HG02981 (cell line): ENCODE data around the gene ST8SIA3.

Experiments
- ATAC-seq: cut with Tn5 transposase; IDR thresholded peaks from one replicate; pipeline ENCODE4 v1.9.1; 2021; ENCODE audit warnings: mild to moderate bottlenecking, moderate library complexity; ENCODE audit not compliant: unreplicated experiment

The ST8SIA3 gene

GRCh38 chr18:57352271-57352701 lies at the start of gene ST8SIA3:
ST8SIA3 (plus strand) TSS chr18:57352557; CDS start chr18:57352847, 290 bp downstream.
- no peak for ATAC-seq

- no peak for ATAC-seq
Observed at GRCh38 chr18:57311472-57311871, 40.9 kb upstream of the ST8SIA3 start.

GRCh38 chr18:57312346-57313144 lies 39.8 kb upstream of the ST8SIA3 start:
- no peak for ATAC-seq

- no peak for ATAC-seq
Observed at GRCh38 chr18:57320603-57321002, 31.8 kb upstream of the ST8SIA3 start.

- ATAC-seq, result no peak
Observed at GRCh38 chr18:57325491-57326166, 26.7 kb upstream of the ST8SIA3 start.

- ATAC-seq, result no peak
Observed at GRCh38 chr18:57326718-57327323, 25.5 kb upstream of the ST8SIA3 start.

- ATAC-seq, result no peak
Observed at GRCh38 chr18:57328665-57329064, 23.7 kb upstream of the ST8SIA3 start.

- ATAC-seq, result no peak
Observed at GRCh38 chr18:57329856-57330255, 22.5 kb upstream of the ST8SIA3 start.

GRCh38 chr18:57331718-57332117 lies 20.6 kb upstream of the ST8SIA3 start:
- ATAC-seq, result no peak

- ATAC-seq, result no peak
Observed at GRCh38 chr18:57333940-57334339, 18.4 kb upstream of the ST8SIA3 start.

- no peak for ATAC-seq
Observed at GRCh38 chr18:57334383-57334782, 18.0 kb upstream of the ST8SIA3 start.

- no peak for ATAC-seq
Observed at GRCh38 chr18:57336343-57336742, 16.0 kb upstream of the ST8SIA3 start.

GRCh38 chr18:57337890-57338289 lies 14.5 kb upstream of the ST8SIA3 start:
- no peak for ATAC-seq

GRCh38 chr18:57343833-57344232 lies 8.5 kb upstream of the ST8SIA3 start:
- ATAC-seq, result no peak

- ATAC-seq, result no peak
Observed at GRCh38 chr18:57346876-57347275, 5.5 kb upstream of the ST8SIA3 start.

GRCh38 chr18:57347784-57348183 lies 4.6 kb upstream of the ST8SIA3 start:
- no peak for ATAC-seq

- no peak for ATAC-seq
Observed at GRCh38 chr18:57352761-57353136, 392 bp downstream of the ST8SIA3 start.

- no peak for ATAC-seq
Observed at GRCh38 chr18:57353137-57353939, 981 bp downstream of the ST8SIA3 start.

- no peak for ATAC-seq
Observed at GRCh38 chr18:57353940-57354461, 1.6 kb downstream of the ST8SIA3 start.

- no peak for ATAC-seq
Observed at GRCh38 chr18:57359433-57359832, 7.1 kb downstream of the ST8SIA3 start.

- no peak for ATAC-seq
Observed at GRCh38 chr18:57362714-57363113, 10.4 kb downstream of the ST8SIA3 start.
